ENCODE data around the gene C10orf95.
"Not testable (repeated sequence)": the region's sequence is repeated elsewhere in the genome, so short reads cannot be mapped to it uniquely, and the experiment has no call there.

C10orf95 gene

GRCh38 chr10:102454662-102455487 is 3.5 kb upstream of the C10orf95 start:
- H3K4me1 ChIP-seq (ENCODE audit: control insufficient read depth in 5 of 5, insufficient read depth in 5 of 5, low read length in 5 of 5) = peaks cover 7 to 32% (median 16%) of the 10 kb centered on the region in 5 donors
- not testable (repeated sequence) for H3K9me3 ChIP-seq (ENCODE audit: control insufficient read depth in 5 of 5, low read length in 5 of 5); H3K27me3 ChIP-seq (ENCODE audit: control insufficient read depth in 5 of 5, insufficient read depth in 4 of 5, low read length in 5 of 5); H3K4me3 ChIP-seq (ENCODE audit: low read depth in 1 of 5, low read length in 5 of 5); H3K9ac ChIP-seq (ENCODE audit: low read length in 5 of 5); H3K36me3 ChIP-seq (ENCODE audit: control insufficient read depth in 5 of 5, insufficient read depth in 5 of 5, low read length in 5 of 5); H3K27ac ChIP-seq (ENCODE audit: low read depth, low read length)

DNA sequence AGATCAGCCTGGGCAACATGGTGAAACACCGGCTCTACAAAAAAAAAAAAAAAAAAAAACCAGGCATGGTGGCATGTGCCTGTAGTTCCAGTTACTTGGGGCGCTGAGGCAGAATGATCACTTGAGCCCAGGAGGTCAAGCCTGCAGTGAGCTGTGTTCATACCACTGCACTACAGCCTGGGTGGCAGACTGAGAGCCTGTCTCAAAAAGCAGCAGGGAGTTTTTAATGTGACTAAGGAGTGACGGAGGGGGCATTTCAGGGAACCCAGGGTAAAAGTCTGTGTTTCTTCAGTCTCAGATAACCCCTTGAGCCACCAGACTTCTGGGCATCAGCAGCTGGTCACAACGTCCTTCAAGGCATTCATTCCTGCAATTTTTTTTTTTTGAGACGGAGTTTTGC is 2.2 kb upstream of the C10orf95 start:
- Histone ChIP-seq H3K4me3 (ENCODE audit: low read depth in 1 of 5, low read length in 5 of 5) (no peak overlapping the region), H3K27ac (ENCODE audit: low read depth, low read length) (no peak overlapping the region), H3K9ac (ENCODE audit: low read length in 5 of 5) (no peak overlapping the region), H3K9me3 (ENCODE audit: control insufficient read depth in 5 of 5, low read length in 5 of 5) (no peaks in the 10 kb centered on the region), H3K4me1 (ENCODE audit: control insufficient read depth in 5 of 5, insufficient read depth in 5 of 5, low read length in 5 of 5) (peaks cover 7 to 37% (median 23%) of the 10 kb centered on the region in 5 donors), H3K27me3 (ENCODE audit: control insufficient read depth in 5 of 5, insufficient read depth in 4 of 5, low read length in 5 of 5) (no peaks in the 10 kb centered on the region), H3K36me3 (ENCODE audit: control insufficient read depth in 5 of 5, insufficient read depth in 5 of 5, low read length in 5 of 5) (no peaks in the 10 kb centered on the region)

DNA sequence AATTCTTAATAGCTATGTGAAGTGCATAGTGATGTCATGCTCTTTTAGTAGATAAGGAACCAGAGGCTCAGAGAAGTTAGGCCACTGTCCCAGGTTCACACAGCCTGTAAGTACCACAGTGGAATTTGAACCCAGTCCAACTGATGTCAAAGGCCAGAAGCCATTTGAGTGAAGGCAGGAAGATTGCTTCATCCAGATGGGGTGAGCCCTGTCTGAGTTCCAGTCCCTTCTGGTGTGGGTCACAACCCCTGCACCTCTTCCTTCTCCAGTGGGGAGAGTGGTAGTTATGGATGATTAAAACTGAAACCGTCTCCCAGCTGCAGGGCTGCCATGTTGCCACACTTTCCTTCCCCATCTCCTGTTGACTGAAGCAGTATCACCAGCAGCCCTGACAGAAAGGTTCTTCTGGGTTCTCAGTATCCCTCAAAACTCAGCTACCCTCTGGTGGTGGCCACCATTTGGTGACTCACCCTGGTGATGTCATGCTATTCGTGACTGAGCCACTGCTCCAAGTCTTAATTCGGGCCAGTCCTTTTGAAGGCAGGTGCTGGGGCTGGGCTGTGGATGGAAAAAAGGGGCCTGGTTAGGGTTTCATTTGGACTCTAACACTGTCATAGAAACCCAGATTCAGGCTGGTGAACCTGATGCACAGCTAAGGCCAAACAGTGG is 1.5 kb upstream of the C10orf95 start:
- Histone ChIP-seq H3K27me3 (ENCODE audit: control insufficient read depth in 5 of 5, insufficient read depth in 4 of 5, low read length in 5 of 5) (no peaks in the 10 kb centered on the region), H3K4me1 (ENCODE audit: control insufficient read depth in 5 of 5, insufficient read depth in 5 of 5, low read length in 5 of 5) (peaks cover 7 to 37% (median 23%) of the 10 kb centered on the region in 5 donors), H3K9me3 (ENCODE audit: control insufficient read depth in 5 of 5, low read length in 5 of 5) (no peaks in the 10 kb centered on the region), H3K4me3 (ENCODE audit: low read depth in 1 of 5, low read length in 5 of 5) (no peak overlapping the region), H3K36me3 (ENCODE audit: control insufficient read depth in 5 of 5, insufficient read depth in 5 of 5, low read length in 5 of 5) (no peaks in the 10 kb centered on the region), H3K9ac (ENCODE audit: low read length in 5 of 5) (no peak overlapping the region), H3K27ac (ENCODE audit: low read depth, low read length) (no peak overlapping the region)

- Histone ChIP-seq H3K4me3 (ENCODE audit: low read depth in 1 of 5, low read length in 5 of 5) (peak overlapping the region; percentile 65 to 95 (median 84)), H3K9ac (ENCODE audit: low read length in 5 of 5) (peak overlapping the region; percentile 70 to 83 (median 79)), H3K9me3 (ENCODE audit: control insufficient read depth in 5 of 5, low read length in 5 of 5) (no peaks in the 10 kb centered on the region), H3K4me1 (ENCODE audit: control insufficient read depth in 5 of 5, insufficient read depth in 5 of 5, low read length in 5 of 5) (peaks cover 7 to 37% (median 23%) of the 10 kb centered on the region in 5 donors), H3K27ac (ENCODE audit: low read depth, low read length) (peak overlapping the region; percentile 54), H3K36me3 (ENCODE audit: control insufficient read depth in 5 of 5, insufficient read depth in 5 of 5, low read length in 5 of 5) (no peaks in the 10 kb centered on the region), H3K27me3 (ENCODE audit: control insufficient read depth in 5 of 5, insufficient read depth in 4 of 5, low read length in 5 of 5) (no peaks in the 10 kb centered on the region)
Observed at GRCh38 chr10:102450374-102451104, 804 bp downstream of the C10orf95 start.

GRCh38 chr10:102450124-102450373 is 1.3 kb downstream of the C10orf95 start:
- peak overlapping the region; percentile 65 to 95 (median 84) for H3K4me3 ChIP-seq (ENCODE audit: low read depth in 1 of 5, low read length in 5 of 5)
- H3K36me3 ChIP-seq (ENCODE audit: control insufficient read depth in 5 of 5, insufficient read depth in 5 of 5, low read length in 5 of 5) = no peaks in the 10 kb centered on the region
- H3K4me1 ChIP-seq (ENCODE audit: control insufficient read depth in 5 of 5, insufficient read depth in 5 of 5, low read length in 5 of 5) = peaks cover 7 to 37% (median 23%) of the 10 kb centered on the region in 5 donors
- H3K27ac ChIP-seq (ENCODE audit: low read depth, low read length) = peak overlapping the region; percentile 54
- H3K9me3 ChIP-seq (ENCODE audit: control insufficient read depth in 5 of 5, low read length in 5 of 5) = no peaks in the 10 kb centered on the region
- H3K9ac ChIP-seq (ENCODE audit: low read length in 5 of 5) = peak overlapping the region; percentile 13 to 83 (median 79)
- no peaks in the 10 kb centered on the region for H3K27me3 ChIP-seq (ENCODE audit: control insufficient read depth in 5 of 5, insufficient read depth in 4 of 5, low read length in 5 of 5)

DNA sequence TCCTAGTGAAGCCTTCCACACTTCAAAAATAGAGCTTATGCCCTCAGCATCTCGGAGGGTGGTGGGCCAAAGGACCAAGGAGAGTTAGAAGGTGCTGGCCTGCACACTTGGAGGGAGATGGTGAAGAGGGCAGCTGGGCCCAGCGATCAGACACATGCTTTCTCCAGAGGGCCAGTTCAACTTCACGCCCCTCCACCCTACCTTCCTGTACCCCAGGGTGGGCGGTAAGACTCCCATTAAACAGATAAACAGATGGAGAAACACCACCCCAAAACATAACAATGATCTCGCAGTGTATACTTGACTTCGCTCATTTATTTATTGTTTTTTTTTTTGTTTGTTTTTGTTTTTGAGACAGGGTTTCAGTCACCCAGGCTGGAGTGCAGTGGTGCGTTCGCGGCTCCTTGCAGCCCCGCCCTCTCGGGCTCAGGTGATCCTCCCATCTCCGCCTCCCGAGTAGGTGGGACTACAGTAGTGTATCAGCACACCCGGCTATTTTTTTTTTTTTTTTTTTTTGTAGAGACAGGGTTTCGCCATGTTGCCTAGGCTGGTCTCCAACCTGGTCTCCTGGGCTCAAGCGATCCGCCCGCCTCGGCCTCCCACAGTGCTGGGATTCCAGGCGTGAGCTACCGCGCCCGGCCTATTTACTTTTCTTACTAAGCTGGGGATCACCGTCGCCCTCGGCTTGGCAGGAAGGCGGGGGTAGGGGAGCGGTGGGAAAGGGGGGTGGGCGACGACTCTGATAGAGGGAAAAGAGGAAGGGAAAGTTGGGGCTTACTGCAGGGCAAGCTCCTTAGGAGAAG is 1.8 kb downstream of the C10orf95 start:
- Histone ChIP-seq H3K9me3 (ENCODE audit: control insufficient read depth in 5 of 5, low read length in 5 of 5) (no peaks in the 10 kb centered on the region), H3K27me3 (ENCODE audit: control insufficient read depth in 5 of 5, insufficient read depth in 4 of 5, low read length in 5 of 5) (no peaks in the 10 kb centered on the region), H3K9ac (ENCODE audit: low read length in 5 of 5) (peak overlapping the region; percentile 13 to 83 (median 79)), H3K4me3 (ENCODE audit: low read depth in 1 of 5, low read length in 5 of 5) (peak overlapping the region; percentile 65 to 95 (median 84)), H3K4me1 (ENCODE audit: control insufficient read depth in 5 of 5, insufficient read depth in 5 of 5, low read length in 5 of 5) (peaks cover 7 to 37% (median 23%) of the 10 kb centered on the region in 5 donors), H3K27ac (ENCODE audit: low read depth, low read length) (peak overlapping the region; percentile 54), H3K36me3 (ENCODE audit: control insufficient read depth in 5 of 5, insufficient read depth in 5 of 5, low read length in 5 of 5) (no peaks in the 10 kb centered on the region)

GRCh38 chr10:102444851-102445250 is 6.5 kb downstream of the C10orf95 start:
- no peaks in the 10 kb centered on the region for H3K9me3 ChIP-seq (ENCODE audit: control insufficient read depth in 5 of 5, low read length in 5 of 5)

GRCh38 chr10:102438374-102438773 is 13.0 kb downstream of the C10orf95 start:
- H3K27ac ChIP-seq (ENCODE audit: low read depth, low read length) = no peak overlapping the region
- H3K27me3 ChIP-seq (ENCODE audit: control insufficient read depth in 5 of 5, insufficient read depth in 4 of 5, low read length in 5 of 5) = peaks cover 0 to 22% (median 12%) of the 10 kb centered on the region in 5 donors
- no peak overlapping the region for H3K9ac ChIP-seq (ENCODE audit: low read length in 5 of 5)
- H3K4me3 ChIP-seq (ENCODE audit: low read depth in 1 of 5, low read length in 5 of 5) = no peak overlapping the region
- no peaks in the 10 kb centered on the region for H3K36me3 ChIP-seq (ENCODE audit: control insufficient read depth in 5 of 5, insufficient read depth in 5 of 5, low read length in 5 of 5)
- H3K4me1 ChIP-seq (ENCODE audit: control insufficient read depth in 5 of 5, insufficient read depth in 5 of 5, low read length in 5 of 5) = peaks cover 0 to 21% (median 3%) of the 10 kb centered on the region in 5 donors
- no peaks in the 10 kb centered on the region for H3K9me3 ChIP-seq (ENCODE audit: control insufficient read depth in 5 of 5, low read length in 5 of 5)

More at GRCh38 chr10:102444851-102445250, 6.5 kb downstream of the C10orf95 start:
- Histone ChIP-seq H3K27me3 (ENCODE audit: control insufficient read depth in 5 of 5, insufficient read depth in 4 of 5, low read length in 5 of 5) (no peaks in the 10 kb centered on the region), H3K36me3 (ENCODE audit: control insufficient read depth in 5 of 5, insufficient read depth in 5 of 5, low read length in 5 of 5) (no peaks in the 10 kb centered on the region), H3K9ac (ENCODE audit: low read length in 5 of 5) (no peak overlapping the region), H3K4me1 (ENCODE audit: control insufficient read depth in 5 of 5, insufficient read depth in 5 of 5, low read length in 5 of 5) (peaks cover 0 to 6% (median 5%) of the 10 kb centered on the region in 5 donors), H3K4me3 (ENCODE audit: low read depth in 1 of 5, low read length in 5 of 5) (no peak overlapping the region), H3K27ac (ENCODE audit: low read depth, low read length) (no peak overlapping the region)

DNA sequence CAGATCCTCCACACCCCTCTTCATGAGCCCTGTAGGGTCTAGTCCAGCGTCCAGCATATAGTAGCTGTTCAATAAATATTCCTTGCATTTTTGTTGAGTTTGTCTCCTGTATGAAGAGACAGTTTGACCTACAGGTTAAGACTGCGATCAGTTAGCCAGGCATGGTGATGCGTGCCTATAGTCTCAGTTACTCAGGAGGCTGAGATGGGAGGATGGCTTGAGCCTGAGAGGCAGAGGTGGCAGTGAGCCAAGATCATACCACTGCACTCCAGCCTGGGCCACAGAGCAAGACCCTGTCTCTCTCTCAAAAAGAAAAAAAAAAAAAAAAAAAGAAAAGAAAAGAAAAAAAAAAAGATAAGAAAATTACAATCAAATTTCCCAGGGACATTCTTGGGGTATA is 13.8 kb downstream of the C10orf95 start:
- no peak overlapping the region for H3K27ac ChIP-seq (ENCODE audit: low read depth, low read length)
- peaks cover 0 to 23% (median 11%) of the 10 kb centered on the region in 5 donors for H3K4me1 ChIP-seq (ENCODE audit: control insufficient read depth in 5 of 5, insufficient read depth in 5 of 5, low read length in 5 of 5)
- H3K27me3 ChIP-seq (ENCODE audit: control insufficient read depth in 5 of 5, insufficient read depth in 4 of 5, low read length in 5 of 5) = peaks cover 0 to 22% (median 12%) of the 10 kb centered on the region in 5 donors
- H3K4me3 ChIP-seq (ENCODE audit: low read depth in 1 of 5, low read length in 5 of 5) = no peak overlapping the region
- no peaks in the 10 kb centered on the region for H3K9me3 ChIP-seq (ENCODE audit: control insufficient read depth in 5 of 5, low read length in 5 of 5)
- no peak overlapping the region for H3K9ac ChIP-seq (ENCODE audit: low read length in 5 of 5)
- H3K36me3 ChIP-seq (ENCODE audit: control insufficient read depth in 5 of 5, insufficient read depth in 5 of 5, low read length in 5 of 5) = no peaks in the 10 kb centered on the region
